Measurements from ENCODE around the gene KIF9. TPM values are rescaled to one million over a fixed set of nuclear protein-coding genes. Genes with fewer than 3 reads are reported as not detected.
"Not testable (repeated sequence)": the region's sequence is repeated elsewhere in the genome, so short reads cannot be mapped to it uniquely, and the experiment has no call there.

The KIF9 gene
- polyA plus RNA-seq, 1 donor from 2014 or later: 15.6 TPM

DNA sequence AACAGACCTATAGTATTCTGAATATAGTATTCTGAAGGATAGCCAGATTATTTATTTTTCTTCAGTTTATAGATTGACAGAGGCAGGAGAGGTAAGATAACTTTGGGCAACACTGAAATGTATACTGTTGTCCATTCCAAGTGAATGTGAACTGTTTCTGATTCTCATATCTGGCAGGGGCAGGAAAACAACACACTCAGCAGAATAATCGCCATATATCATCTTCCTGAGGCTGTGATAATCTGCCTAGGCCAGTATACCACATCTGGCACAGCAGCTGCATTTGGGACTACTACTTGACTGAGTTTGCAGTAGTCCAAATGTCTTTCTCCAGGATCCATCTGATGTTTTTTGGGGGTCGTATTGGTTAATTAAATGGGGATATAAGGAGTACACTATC lies 96.3 kb downstream of the KIF9 start:
- TF ChIP-seq RAD21 (conservative IDR thresholded peaks at IDR 0.05) (no peak), POLR2AphosphoS5 (IDR thresholded peaks at IDR 0.05) (no peak), MXI1 (conservative IDR thresholded peaks at IDR 0.05; ENCODE audit: poor library complexity, severe bottlenecking) (no peak), TAF1 (IDR thresholded peaks at IDR 0.05; ENCODE audit: low read depth) (no peak), EZH2 (IDR thresholded peaks at IDR 0.05; ENCODE audit: borderline replicate concordance, insufficient read depth, low read length, poor library complexity, severe bottlenecking) (no peak)
- TF ChIP-seq, protein P1, sequence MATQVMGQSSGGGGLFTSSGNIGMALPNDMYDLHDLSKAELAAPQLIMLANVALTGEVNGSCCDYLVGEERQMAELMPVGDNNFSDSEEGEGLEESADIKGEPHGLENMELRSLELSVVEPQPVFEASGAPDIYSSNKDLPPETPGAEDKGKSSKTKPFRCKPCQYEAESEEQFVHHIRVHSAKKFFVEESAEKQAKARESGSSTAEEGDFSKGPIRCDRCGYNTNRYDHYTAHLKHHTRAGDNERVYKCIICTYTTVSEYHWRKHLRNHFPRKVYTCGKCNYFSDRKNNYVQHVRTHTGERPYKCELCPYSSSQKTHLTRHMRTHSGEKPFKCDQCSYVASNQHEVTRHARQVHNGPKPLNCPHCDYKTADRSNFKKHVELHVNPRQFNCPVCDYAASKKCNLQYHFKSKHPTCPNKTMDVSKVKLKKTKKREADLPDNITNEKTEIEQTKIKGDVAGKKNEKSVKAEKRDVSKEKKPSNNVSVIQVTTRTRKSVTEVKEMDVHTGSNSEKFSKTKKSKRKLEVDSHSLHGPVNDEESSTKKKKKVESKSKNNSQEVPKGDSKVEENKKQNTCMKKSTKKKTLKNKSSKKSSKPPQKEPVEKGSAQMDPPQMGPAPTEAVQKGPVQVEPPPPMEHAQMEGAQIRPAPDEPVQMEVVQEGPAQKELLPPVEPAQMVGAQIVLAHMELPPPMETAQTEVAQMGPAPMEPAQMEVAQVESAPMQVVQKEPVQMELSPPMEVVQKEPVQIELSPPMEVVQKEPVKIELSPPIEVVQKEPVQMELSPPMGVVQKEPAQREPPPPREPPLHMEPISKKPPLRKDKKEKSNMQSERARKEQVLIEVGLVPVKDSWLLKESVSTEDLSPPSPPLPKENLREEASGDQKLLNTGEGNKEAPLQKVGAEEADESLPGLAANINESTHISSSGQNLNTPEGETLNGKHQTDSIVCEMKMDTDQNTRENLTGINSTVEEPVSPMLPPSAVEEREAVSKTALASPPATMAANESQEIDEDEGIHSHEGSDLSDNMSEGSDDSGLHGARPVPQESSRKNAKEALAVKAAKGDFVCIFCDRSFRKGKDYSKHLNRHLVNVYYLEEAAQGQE (IDR thresholded peaks at IDR 0.05; ENCODE audit: borderline replicate concordance): no peak
- no peaks in the 10 kb centered on the region for H3K79me2 ChIP-seq (replicated peaks; ENCODE audit: insufficient read depth, low read length)
- H3K4me2 ChIP-seq (ENCODE audit: low read length): no peak overlapping the region
- no peaks in the 10 kb centered on the region for H3K9me2 ChIP-seq (ENCODE audit: insufficient read depth, low read length)
- H3K36me3 ChIP-seq (ENCODE audit: insufficient read depth, low read length): no peaks in the 10 kb centered on the region
- no peak overlapping the region for H3K27ac ChIP-seq (ENCODE audit: low read length)
- no peak overlapping the region for H3K4me3 ChIP-seq (ENCODE audit: low read length)
- no peak overlapping the region for H3K9ac ChIP-seq (ENCODE audit: low read length)
- no peaks in the 10 kb centered on the region for H3F3A ChIP-seq (ENCODE audit: insufficient read depth, low read length, poor library complexity, severe bottlenecking)
- H2AFZ ChIP-seq (ENCODE audit: low read depth, low read length): no peak overlapping the region
- H3K27me3 ChIP-seq (ENCODE audit: insufficient read depth, low read depth, low read length): no peaks in the 10 kb centered on the region
- H3K9me3 ChIP-seq (ENCODE audit: low read length): no peaks in the 10 kb centered on the region
- H4K20me1 ChIP-seq (ENCODE audit: insufficient read depth): no peaks in the 10 kb centered on the region

DNA sequence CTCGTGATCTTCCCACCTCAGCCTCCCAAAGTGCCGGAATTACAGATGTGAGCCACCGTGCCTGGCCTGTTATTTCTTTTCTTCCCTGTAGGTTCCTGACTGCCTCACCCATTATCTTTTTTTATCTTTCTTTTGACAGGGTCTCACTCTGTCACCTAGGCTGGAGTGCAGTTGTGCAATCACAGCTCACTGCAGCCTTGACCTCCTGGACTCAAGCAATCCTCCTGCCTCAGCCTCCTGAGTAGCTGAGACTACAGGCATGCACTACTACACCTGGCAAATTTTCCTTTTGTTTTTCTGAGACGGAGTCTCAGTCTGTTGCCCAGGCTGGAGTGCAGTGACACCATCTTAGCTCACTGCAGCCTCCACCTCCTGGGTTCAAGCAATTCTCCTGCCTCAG lies 100.9 kb downstream of the KIF9 start:
- not testable (repeated sequence) for H3K4me2 ChIP-seq (ENCODE audit: low read length); H3K27ac ChIP-seq (ENCODE audit: low read length); H3K9me2 ChIP-seq (ENCODE audit: insufficient read depth, low read length); H3K9ac ChIP-seq (ENCODE audit: low read length); H3K79me2 ChIP-seq (replicated peaks; ENCODE audit: insufficient read depth, low read length); H3K9me3 ChIP-seq (ENCODE audit: low read length); H4K20me1 ChIP-seq (ENCODE audit: insufficient read depth); H2AFZ ChIP-seq (ENCODE audit: low read depth, low read length); H3K27me3 ChIP-seq (ENCODE audit: insufficient read depth, low read depth, low read length); H3F3A ChIP-seq (ENCODE audit: insufficient read depth, low read length, poor library complexity, severe bottlenecking); H3K36me3 ChIP-seq (ENCODE audit: insufficient read depth, low read length); H3K4me3 ChIP-seq (ENCODE audit: low read length)

DNA sequence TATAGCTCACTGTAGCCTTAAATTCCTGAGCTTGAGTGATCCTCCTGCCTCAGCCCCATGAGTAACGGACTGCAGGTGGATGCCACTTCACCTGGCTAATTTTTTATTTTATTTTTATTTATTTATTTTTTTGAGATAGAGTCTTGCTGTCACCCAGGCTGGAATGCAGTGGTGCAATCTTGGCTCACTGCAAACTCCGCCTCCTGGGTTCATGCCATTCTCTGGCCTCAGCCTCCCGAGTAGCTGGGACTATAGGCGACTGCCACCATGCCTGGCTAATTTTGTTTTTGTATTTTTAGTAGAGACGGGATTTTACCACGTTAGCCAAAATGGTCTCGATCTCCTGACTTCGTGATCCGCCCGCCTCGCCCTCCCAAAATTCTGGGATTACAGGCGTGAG lies 102.6 kb downstream of the KIF9 start:
- H2AFZ ChIP-seq (ENCODE audit: low read depth, low read length); H3K9me2 ChIP-seq (ENCODE audit: insufficient read depth, low read length); H4K20me1 ChIP-seq (ENCODE audit: insufficient read depth); H3K79me2 ChIP-seq (replicated peaks; ENCODE audit: insufficient read depth, low read length); H3K27ac ChIP-seq (ENCODE audit: low read length); H3K27me3 ChIP-seq (ENCODE audit: insufficient read depth, low read depth, low read length); H3F3A ChIP-seq (ENCODE audit: insufficient read depth, low read length, poor library complexity, severe bottlenecking); H3K4me2 ChIP-seq (ENCODE audit: low read length); H3K9me3 ChIP-seq (ENCODE audit: low read length); H3K36me3 ChIP-seq (ENCODE audit: insufficient read depth, low read length); H3K4me3 ChIP-seq (ENCODE audit: low read length); H3K9ac ChIP-seq (ENCODE audit: low read length): not testable (repeated sequence)

Small RNAs within 50 kb of the gene (small RNA-seq; reads per million reads assigned to genes)
- 0.07 to 2.1 (median 0.35) reads per million in 3 experiments for gene SNORD13P3

Other genes starting within 250 kb of the KIF9 start
- gene SETD2, start 118.7 kb downstream of the KIF9 start, polyA plus RNA-seq: 18.0 and 18.4 TPM in 2 replicates
- 36.6 and 37.0 TPM in 2 replicates for gene KLHL18, start 145 bp upstream of the KIF9 start, polyA plus RNA-seq
- 5.4 and 36.2 TPM in 2 replicates for gene PTPN23, start 98.2 kb upstream of the KIF9 start, polyA plus RNA-seq
- gene SCAP, start 193.1 kb upstream of the KIF9 start, polyA plus RNA-seq: 57.6 and 58.0 TPM in 2 replicates
- 55.0 and 70.4 TPM in 2 replicates for gene ELP6, start 230.9 kb upstream of the KIF9 start, polyA plus RNA-seq